Kidney (tissue), 14 donors: ENCODE data around the gene GABRA6. TPM values are rescaled to one million over a fixed set of nuclear protein-coding genes. Genes with fewer than 3 reads are reported as not detected.

Experiments
- DNase-seq, 5 donors: peaks; one replicate each; pipeline ENCODE4 v3.0.0-alpha.2; 2013 to 2020
- FAIRE-seq: peaks from 2 replicates; lab custom pipeline; 2012; peaks lifted over from hg19 to GRCh38; lab: Jason Lieb, UNC
- H3K27ac ChIP-seq, 2 donors: one replicate each; pipeline ENCODE4 v1.7.0; 2013; ENCODE audit warnings: low read depth in 2 of 2, low read length in 2 of 2, inconsistent platforms in 1 of 2
- H3K27me3 ChIP-seq: one replicate; pipeline ENCODE4 v1.7.1; 2013; ENCODE audit warnings: low read length, inconsistent platforms; ENCODE audit not compliant: control insufficient read depth, insufficient read depth
- H3K36me3 ChIP-seq, 3 donors: one replicate each; pipeline versions ENCODE4 v1.7.0 to v1.7.1; 2013; ENCODE audit warnings: low read length in 3 of 3, control low read depth in 1 of 3, inconsistent platforms in 1 of 3; ENCODE audit not compliant: insufficient read depth in 3 of 3, control insufficient read depth in 2 of 3
- H3K4me1 ChIP-seq, 3 donors: one replicate each; pipeline versions ENCODE4 v1.7.0 to v1.7.1; 2013; ENCODE audit warnings: low read length in 3 of 3, inconsistent platforms in 1 of 3, low read depth in 1 of 3; ENCODE audit not compliant: control insufficient read depth in 2 of 3, insufficient read depth in 2 of 3
- H3K4me3 ChIP-seq, 3 donors: one replicate each; pipeline versions ENCODE4 v1.7.0 to v1.8.1; 2013; ENCODE audit warnings: low read length in 3 of 3, control low read depth in 1 of 3, inconsistent platforms in 1 of 3
- H3K9ac ChIP-seq, 3 donors: one replicate each; pipeline versions ENCODE4 v1.7.0 to v1.7.1; 2013; ENCODE audit warnings: low read length in 3 of 3, control low read depth in 1 of 3, inconsistent platforms in 1 of 3
- H3K9me3 ChIP-seq, 3 donors: one replicate each; pipeline versions ENCODE4 v1.7.0 to v1.7.1; 2013; ENCODE audit warnings: low read length in 3 of 3, control low read depth in 1 of 3, inconsistent platforms in 1 of 3; ENCODE audit not compliant: control insufficient read depth in 2 of 3, insufficient read depth in 1 of 3
- CTCF ChIP-seq: IDR thresholded peaks from 3 replicates; pipeline ENCODE4 v1.5.1; 2012; ENCODE audit warnings: mild to moderate bottlenecking, moderate library complexity, borderline replicate concordance; ENCODE audit not compliant: insufficient read depth; ENCODE audit errors: extremely low read depth
- intact Hi-C: fragments of 100-400 bp; cut with DNase I; formaldehyde crosslinking; loops from one replicate; pipeline ENCODE4 v1.11.1; 2022
- polyA plus RNA-seq: library from polyadenylated mRNA; stranded (reverse); fragments of 350-450 nt; fragmentation: Illumina TruSeq; extraction: RNeasy Lipid Tissue Mini Kit (QIAGEN cat#74804); gene quantifications from one replicate; pipeline ENCODE4 v1.2.3, GENCODE V29; 2014; ENCODE audit warnings: low read depth, low replicate concordance; ENCODE audit not compliant: insufficient read depth
- total RNA-seq: library from RNA; stranded (reverse); fragmentation: NEBNext Ultra II Directional; extraction: Animal tissue kit (Norgen Biotek cat#: 25700); gene quantifications from one replicate; pipeline ENCODE4 v1.2.1, GENCODE V29; 2021
- donor health status: control.
- donor health status: control.
- donor health status: control.
- donor health status: control.
- donor health status: control.
- donor health status: DM: yes; HTN: yes; CAD: no.
- donor health status: Normal renal cell carcinoma (clear cell type).

GABRA6 gene
- total and polyA plus RNA-seq, 2 donors from 2014 or later = not detected

DNA sequence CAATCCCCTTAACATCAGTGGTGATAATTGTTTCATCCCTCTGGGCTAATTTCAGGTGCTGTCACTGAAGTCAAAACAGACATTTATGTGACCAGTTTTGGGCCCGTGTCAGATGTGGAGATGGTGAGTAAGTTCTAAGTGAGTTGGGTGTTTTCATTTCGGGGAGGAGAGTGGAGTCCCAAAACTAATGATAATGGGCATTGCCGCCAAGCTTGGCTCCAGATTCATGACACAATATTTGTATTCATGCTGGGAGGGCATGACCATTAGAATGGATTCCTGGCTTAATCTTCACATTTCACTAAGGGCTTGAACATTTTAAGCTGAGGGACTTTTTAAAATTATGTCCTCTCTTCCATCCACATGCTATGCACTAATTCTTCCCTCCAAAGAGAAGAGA is 1.4 kb downstream of the GABRA6 start:
- intact Hi-C loops = no loop called here
- no peaks in the 10 kb centered on the region for H3K36me3 ChIP-seq
- no peaks in the 10 kb centered on the region for H3K4me1 ChIP-seq
- H3K9me3 ChIP-seq = no peaks in the 10 kb centered on the region
- H3K27ac ChIP-seq = no peak overlapping the region
- no peak overlapping the region for H3K4me3 ChIP-seq
- FAIRE-seq (no peak), DNase-seq (no peak)
- no peak for TF ChIP-seq CTCF
- no peak overlapping the region for H3K9ac ChIP-seq
- H3K27me3 ChIP-seq = no peaks in the 10 kb centered on the region

- Histone ChIP-seq H3K9ac (no peak overlapping the region), H3K4me3 (no peak overlapping the region), H3K4me1 (no peaks in the 10 kb centered on the region), H3K27me3 (no peaks in the 10 kb centered on the region), H3K36me3 (no peaks in the 10 kb centered on the region), H3K27ac (no peak overlapping the region), H3K9me3 (no peaks in the 10 kb centered on the region)
- intact Hi-C loops = no loop called here
- no peak for TF ChIP-seq CTCF
- no peak for FAIRE-seq
- DNase-seq = no peak
Observed at GRCh38 chr5:161687316-161687715, 1.8 kb downstream of the GABRA6 start.

GRCh38 chr5:161691911-161692310 is 6.4 kb downstream of the GABRA6 start:
- Histone ChIP-seq H3K27me3 (no peaks in the 10 kb centered on the region), H3K9ac (no peak overlapping the region), H3K4me3 (no peak overlapping the region), H3K36me3 (no peaks in the 10 kb centered on the region), H3K9me3 (no peaks in the 10 kb centered on the region), H3K27ac (no peak overlapping the region), H3K4me1 (no peaks in the 10 kb centered on the region)
- no peak for FAIRE-seq
- DNase-seq = no peak
- intact Hi-C loops = no loop called here
- TF ChIP-seq CTCF = no peak

DNA sequence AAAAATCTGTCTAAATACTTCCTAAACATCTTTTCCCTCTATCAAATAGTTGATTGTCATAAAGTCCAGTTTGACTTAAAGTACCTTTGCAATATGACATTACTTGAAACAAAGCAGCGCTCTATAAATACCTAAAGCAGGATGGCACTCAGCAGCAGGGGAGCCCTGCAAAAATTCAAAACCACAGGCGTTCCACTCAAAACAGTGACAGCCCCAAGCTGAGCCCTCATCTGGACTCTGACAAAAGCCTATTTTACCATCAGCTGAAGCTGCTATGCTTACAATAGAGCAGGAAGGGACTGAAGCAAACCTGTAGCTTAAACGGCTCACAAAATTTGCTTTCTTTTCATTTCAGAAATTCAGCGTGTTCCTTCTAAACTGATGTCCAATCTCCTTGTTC is 11.5 kb downstream of the GABRA6 start:
- Histone ChIP-seq H3K9ac (no peak overlapping the region), H3K4me3 (no peak overlapping the region), H3K36me3 (no peaks in the 10 kb centered on the region), H3K27me3 (no peaks in the 10 kb centered on the region), H3K27ac (no peak overlapping the region), H3K9me3 (no peaks in the 10 kb centered on the region), H3K4me1 (no peaks in the 10 kb centered on the region)
- FAIRE-seq (no peak), DNase-seq (no peak)
- intact Hi-C loops = no loop called here
- TF ChIP-seq CTCF = no peak
